GM18867 (cell line): ENCODE results near the gene BLTP3B.

Experiments used
- ATAC-seq: cut with Tn5 transposase; IDR thresholded peaks from one replicate; pipeline ENCODE4 v1.9.1; 2021; ENCODE audit warnings: mild to moderate bottlenecking, moderate library complexity; ENCODE audit not compliant: unreplicated experiment

BLTP3B gene

GRCh38 chr12:100120355-100120754 lies 22.3 kb downstream of the BLTP3B start:
- ATAC-seq, result no peak

- no peak for ATAC-seq
These were observed 27.4 kb downstream of the BLTP3B start for GRCh38 chr12:100115291-100115690.

GRCh38 chr12:100114574-100114973 lies 28.1 kb downstream of the BLTP3B start:
- ATAC-seq, result no peak

- no peak for ATAC-seq
These were observed 32.4 kb downstream of the BLTP3B start for GRCh38 chr12:100110276-100110675.

DNA sequence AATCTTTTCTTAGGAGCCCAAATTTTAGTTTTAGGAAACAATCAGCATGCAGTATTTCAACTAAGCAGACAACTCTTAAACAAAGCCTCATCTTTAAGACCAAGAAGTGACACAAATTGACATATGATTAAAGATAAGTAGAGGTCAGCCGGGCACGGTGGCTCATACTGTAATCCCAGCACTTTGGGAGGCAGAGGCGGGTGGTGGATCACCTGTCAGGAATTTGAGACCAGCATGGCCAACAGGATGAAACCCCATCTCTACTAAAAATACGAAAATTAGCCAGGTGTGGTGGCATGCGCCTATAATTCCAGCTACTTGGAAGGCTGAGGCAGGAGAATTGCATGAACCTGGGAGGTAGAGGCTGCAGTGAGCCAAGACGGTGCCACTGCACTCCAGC lies 35.8 kb downstream of the BLTP3B start:
- no peak for ATAC-seq

GRCh38 chr12:100105661-100106060 lies 37.0 kb downstream of the BLTP3B start:
- ATAC-seq, result no peak

DNA sequence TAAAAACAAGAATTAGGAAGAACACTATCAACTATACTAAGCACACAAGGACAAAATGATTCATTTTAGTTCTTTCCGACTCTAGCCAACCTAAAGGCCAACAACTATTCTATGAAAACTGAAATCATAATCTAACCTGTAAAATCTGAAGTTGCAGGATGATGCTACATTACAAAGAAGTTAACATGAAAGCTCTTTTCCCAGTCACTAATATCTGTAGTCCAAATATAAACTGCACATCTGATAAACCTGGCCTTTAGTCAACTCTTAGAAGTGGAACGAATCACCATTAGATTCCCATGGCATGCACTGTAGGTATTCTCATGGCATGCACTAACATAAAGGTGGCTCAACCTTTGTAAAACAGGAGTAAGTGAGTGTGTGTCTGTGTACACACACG lies 41.7 kb downstream of the BLTP3B start:
- ATAC-seq, result no peak
